ENCODE results near the gene PPIH.
"Not testable (repeated sequence)": the region's sequence is repeated elsewhere in the genome, so short reads cannot be mapped to it uniquely, and the experiment has no call there.

Gene PPIH

GRCh38 chr1:42682739-42683531 lies 24.7 kb downstream of the PPIH start:
- DNase-seq, result peak; percentile 68 to 92

- DNase-seq, result peak in 1 of 2 experiments; percentile 62
Measured at GRCh38 chr1:42684139-42684538, 25.9 kb downstream of the PPIH start.

GRCh38 chr1:42686418-42686817 lies 28.2 kb downstream of the PPIH start:
- DNase-seq, result no peak

- no peak for DNase-seq
Measured at GRCh38 chr1:42689912-42690311, 31.7 kb downstream of the PPIH start.

- no peak for DNase-seq
Measured at GRCh38 chr1:42690477-42691156, 32.4 kb downstream of the PPIH start.

- DNase-seq, result no peak
Measured at GRCh38 chr1:42691157-42691498, 32.9 kb downstream of the PPIH start.

GRCh38 chr1:42692461-42692860 lies 34.2 kb downstream of the PPIH start:
- no peak for DNase-seq

- DNase-seq, result no peak
Measured at GRCh38 chr1:42692911-42693310, 34.7 kb downstream of the PPIH start.

- no peak for DNase-seq
Measured at GRCh38 chr1:42698081-42698813, 40.0 kb downstream of the PPIH start.

GRCh38 chr1:42700006-42700405 lies 41.8 kb downstream of the PPIH start:
- no peak for DNase-seq

GRCh38 chr1:42703888-42704464 lies 45.8 kb downstream of the PPIH start:
- DNase-seq, result no peak

GRCh38 chr1:42712808-42713207 lies 54.6 kb downstream of the PPIH start:
- not testable (repeated sequence) for DNase-seq

- DNase-seq, result no peak
Measured at GRCh38 chr1:42713293-42713692, 55.1 kb downstream of the PPIH start.

GRCh38 chr1:42714441-42714840 lies 56.2 kb downstream of the PPIH start:
- not testable (repeated sequence) for DNase-seq

GRCh38 chr1:42720868-42721267 lies 62.6 kb downstream of the PPIH start:
- no peak for DNase-seq

- no peak for DNase-seq
Measured at GRCh38 chr1:42721926-42722325, 63.7 kb downstream of the PPIH start.

GRCh38 chr1:42722403-42722802 lies 64.2 kb downstream of the PPIH start:
- DNase-seq, result not testable (repeated sequence)

- DNase-seq, result no peak
Measured at GRCh38 chr1:42723511-42723910, 65.3 kb downstream of the PPIH start.

- DNase-seq, result not testable (repeated sequence)
Measured at GRCh38 chr1:42725820-42726219, 67.6 kb downstream of the PPIH start.

All from NCI-H2081 (cell line).